ENCODE data around the gene STIMATE. TPM values are rescaled to one million over a fixed set of nuclear protein-coding genes. Genes with fewer than 3 reads are reported as not detected.

Gene STIMATE
- total and polyA plus RNA-seq, 2 experiments from 2014 or later = 7.3 to 17.4 TPM

DNA sequence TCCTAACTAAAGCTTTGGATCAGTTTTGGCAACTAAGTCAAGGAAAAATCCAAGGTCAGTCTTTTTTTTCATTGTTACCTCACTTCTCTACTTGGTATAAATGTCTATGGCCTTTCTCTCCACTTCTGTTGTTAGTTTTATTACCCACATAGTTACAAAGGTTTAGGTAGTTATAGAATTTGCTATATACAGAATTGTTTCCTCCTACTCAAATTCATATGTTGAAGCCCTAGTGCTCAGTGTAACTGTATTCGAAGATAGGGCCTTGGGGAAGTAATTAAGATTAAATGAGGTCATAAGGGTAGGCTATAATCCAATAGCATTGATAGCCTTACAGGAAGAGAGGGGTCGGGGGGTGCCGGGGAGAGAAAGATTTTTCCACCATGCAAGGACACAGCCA, 19.7 kb upstream of the STIMATE start:
- DNase-seq (ENCODE audit: low read depth in 1 of 2, low spot score in 1 of 2) = no peak
- Histone ChIP-seq H3K9me3 (ENCODE audit: low read depth) (no peaks in the 10 kb centered on the region), H3K27me3 (no peaks in the 10 kb centered on the region), H3K4me1 (ENCODE audit: low read depth) (no peaks in the 10 kb centered on the region), H3K36me3 (no peaks in the 10 kb centered on the region), H3K27ac (no peak overlapping the region), H3K4me3 (no peak overlapping the region)
- TF ChIP-seq CTCF (IDR thresholded peaks at IDR 0.05; ENCODE audit: low read depth, low read length) = no peak

DNA sequence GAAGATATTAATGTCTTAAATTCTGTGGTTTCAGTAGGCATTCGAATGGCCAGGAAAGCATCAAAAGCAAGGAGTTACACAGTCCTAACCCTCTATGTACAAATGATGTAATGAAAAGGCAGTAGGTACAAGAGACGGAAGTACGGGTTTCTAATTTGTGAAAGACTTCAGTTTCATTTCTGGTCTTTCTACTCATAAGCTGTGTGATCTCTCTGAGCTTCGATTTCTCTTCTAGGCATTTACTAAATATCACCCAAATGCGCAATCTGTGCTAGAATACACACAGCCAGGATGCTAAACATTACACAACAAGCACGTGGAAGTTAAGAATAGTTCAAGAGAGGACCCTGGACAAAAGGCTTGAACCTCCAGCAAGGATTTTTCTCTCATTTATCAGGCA, 17.9 kb upstream of the STIMATE start:
- Histone ChIP-seq H3K36me3 (no peaks in the 10 kb centered on the region), H3K4me3 (no peak overlapping the region), H3K9me3 (ENCODE audit: low read depth) (no peaks in the 10 kb centered on the region), H3K4me1 (ENCODE audit: low read depth) (no peaks in the 10 kb centered on the region), H3K27ac (no peak overlapping the region), H3K27me3 (no peaks in the 10 kb centered on the region)
- TF ChIP-seq CTCF (IDR thresholded peaks at IDR 0.05; ENCODE audit: low read depth, low read length) = no peak
- DNase-seq (ENCODE audit: low read depth in 1 of 2, low spot score in 1 of 2) = no peak

DNA sequence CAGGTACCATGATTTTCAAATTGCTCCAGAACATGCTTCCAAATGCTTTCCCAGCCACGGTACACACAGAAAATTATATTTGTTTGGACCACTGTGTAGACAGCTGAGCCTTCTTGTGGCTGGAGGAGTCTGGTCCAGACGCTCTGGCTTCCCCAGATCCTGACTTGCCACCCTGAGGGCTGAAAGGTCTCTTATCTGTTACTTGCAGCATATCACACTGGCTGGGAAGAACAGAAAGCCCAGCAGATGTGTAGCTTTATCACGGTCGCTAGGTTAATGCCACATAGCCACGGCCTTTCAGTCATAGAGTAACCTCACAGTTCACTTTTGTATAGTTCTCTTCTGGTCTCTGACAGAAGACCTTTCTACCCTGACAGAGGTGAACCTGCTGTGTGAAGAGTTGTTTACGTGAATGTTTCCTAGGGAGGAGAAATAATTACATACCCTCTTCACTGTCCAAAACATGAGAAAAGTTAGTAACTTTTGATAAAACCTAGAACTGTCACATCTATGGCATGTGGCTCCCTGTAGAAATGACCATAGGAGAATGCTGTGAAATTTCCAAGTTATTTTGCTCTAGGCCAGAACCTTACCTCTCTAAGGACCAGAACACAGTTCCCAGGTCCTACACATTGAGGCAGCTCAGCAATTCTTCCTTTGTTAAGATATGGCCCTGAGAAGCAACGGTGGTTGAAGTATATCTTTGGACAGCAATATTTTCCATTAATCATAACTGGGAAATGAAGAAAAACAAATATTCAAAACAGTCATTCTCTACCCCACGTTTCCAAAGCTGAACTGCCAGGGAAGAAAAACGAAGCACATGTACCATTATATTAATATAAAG, 15.8 kb upstream of the STIMATE start:
- TF ChIP-seq CTCF (IDR thresholded peaks at IDR 0.05; ENCODE audit: low read depth, low read length) = no peak
- DNase-seq (ENCODE audit: low read depth in 1 of 2, low spot score in 1 of 2) = no peak

DNA sequence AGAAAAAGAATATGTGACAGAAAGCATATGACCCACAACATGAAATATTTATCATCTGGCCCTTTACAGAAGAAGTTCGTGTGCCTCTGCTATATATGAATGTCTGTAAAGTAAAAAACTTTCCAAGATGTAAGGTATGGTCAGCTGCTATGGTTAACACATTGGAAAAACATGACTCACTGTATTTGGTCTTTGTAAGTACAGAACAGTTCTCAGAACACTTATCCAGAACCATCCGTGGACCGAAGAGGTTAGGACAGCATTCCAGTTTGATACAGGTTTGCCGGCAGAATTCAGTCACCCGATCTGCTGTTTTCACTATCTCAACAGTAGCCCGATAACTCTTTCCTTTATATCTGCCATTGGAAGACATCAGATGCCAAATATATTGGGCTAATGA, 13.5 kb upstream of the STIMATE start:
- no peaks in the 10 kb centered on the region for H3K9me3 ChIP-seq (ENCODE audit: low read depth)
- H3K4me1 ChIP-seq (ENCODE audit: low read depth) = no peaks in the 10 kb centered on the region
- no peak overlapping the region for H3K4me3 ChIP-seq
- no peaks in the 10 kb centered on the region for H3K27me3 ChIP-seq
- no peaks in the 10 kb centered on the region for H3K36me3 ChIP-seq
- DNase-seq (ENCODE audit: low read depth in 1 of 2, low spot score in 1 of 2) = no peak
- H3K27ac ChIP-seq = no peak overlapping the region
- TF ChIP-seq CTCF (IDR thresholded peaks at IDR 0.05; ENCODE audit: low read depth, low read length) = no peak

More for the DNA sequence above, 15.8 kb upstream of the STIMATE start:
- Histone ChIP-seq H3K4me1 (ENCODE audit: low read depth) (no peaks in the 10 kb centered on the region), H3K4me3 (no peak overlapping the region), H3K36me3 (no peaks in the 10 kb centered on the region), H3K9me3 (ENCODE audit: low read depth) (no peaks in the 10 kb centered on the region), H3K27me3 (no peaks in the 10 kb centered on the region), H3K27ac (no peak overlapping the region)

DNA sequence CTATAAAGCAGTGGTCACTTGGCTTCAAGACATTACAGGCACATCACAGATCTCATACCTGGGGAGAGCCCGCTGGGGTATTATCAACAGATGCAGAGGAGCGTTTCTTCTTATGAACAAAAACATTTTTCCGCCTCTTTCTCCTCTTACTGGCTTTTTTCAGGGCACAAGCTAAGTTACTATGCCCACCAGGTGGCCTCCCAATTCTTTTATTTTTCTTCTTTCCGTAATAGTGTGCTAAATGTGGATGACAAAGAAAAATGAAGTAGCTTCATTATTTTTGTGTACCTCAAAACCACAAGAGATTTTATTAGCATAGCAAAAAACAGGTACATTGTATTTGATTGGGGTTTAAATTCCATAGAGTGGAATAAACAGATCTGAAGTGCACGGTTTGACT, 10.1 kb upstream of the STIMATE start:
- no peak for TF ChIP-seq CTCF (IDR thresholded peaks at IDR 0.05; ENCODE audit: low read depth, low read length)
- Histone ChIP-seq H3K27me3 (no peaks in the 10 kb centered on the region), H3K4me3 (no peak overlapping the region), H3K27ac (no peak overlapping the region), H3K36me3 (no peaks in the 10 kb centered on the region), H3K4me1 (ENCODE audit: low read depth) (no peaks in the 10 kb centered on the region), H3K9me3 (ENCODE audit: low read depth) (no peaks in the 10 kb centered on the region)
- DNase-seq (ENCODE audit: low read depth in 1 of 2, low spot score in 1 of 2) = no peak

All from cardiac muscle cell (in vitro differentiated cells and primary cell).